Mesenchymal stem cell (in vitro differentiated cells and primary cell): Measurements from ENCODE around the gene C8G.

Experiments used
- DNase-seq: peaks from one replicate; pipeline ENCODE4 v3.0.0-alpha.2; 2013
- H2AFZ ChIP-seq: one replicate; pipeline ENCODE4 v1.6.1; 2013; ENCODE audit warnings: low read depth, mild to moderate bottlenecking, control low read depth, inconsistent platforms, low read length, moderate library complexity
- H2AK5ac ChIP-seq: 2 replicates; pipeline ENCODE4 v1.6.1; 2013; ENCODE audit warnings: low read length, moderate library complexity, mild to moderate bottlenecking, inconsistent platforms; ENCODE audit not compliant: severe bottlenecking
- H2BK120ac ChIP-seq: one replicate; pipeline ENCODE4 v1.6.1; 2013; ENCODE audit warnings: low read depth, mild to moderate bottlenecking, inconsistent platforms, low read length, moderate library complexity
- H2BK12ac ChIP-seq, 2 experiments: one replicate each; pipeline ENCODE4 v1.6.1; 2013; ENCODE audit warnings: inconsistent platforms in 2 of 2, low read length in 2 of 2, mild to moderate bottlenecking in 2 of 2, moderate library complexity in 2 of 2, control low read depth in 1 of 2
- H2BK15ac ChIP-seq: one replicate; pipeline ENCODE4 v1.6.1; 2013; ENCODE audit warnings: mild to moderate bottlenecking, low read depth, inconsistent platforms; ENCODE audit not compliant: poor library complexity, severe bottlenecking
- H2BK5ac ChIP-seq: 2 replicates; pipeline ENCODE4 v1.6.1; 2013; ENCODE audit warnings: low read depth, mild to moderate bottlenecking, low read length, control low read depth, inconsistent platforms; ENCODE audit not compliant: poor library complexity, severe bottlenecking
- H3K14ac ChIP-seq, 2 experiments: one replicate each; pipeline ENCODE4 v1.6.1; 2013; ENCODE audit warnings: inconsistent platforms in 2 of 2, low read length in 2 of 2, control low read depth in 1 of 2, mild to moderate bottlenecking in 1 of 2, moderate library complexity in 1 of 2
- H3K18ac ChIP-seq, 2 experiments: one replicate each; pipeline ENCODE4 v1.6.1; 2013; ENCODE audit warnings: inconsistent platforms in 2 of 2, low read length in 2 of 2, control low read depth in 1 of 2, low read depth in 1 of 2, mild to moderate bottlenecking in 1 of 2
- H3K23ac ChIP-seq, 2 experiments: one replicate each; pipeline ENCODE4 v1.6.1; 2013; ENCODE audit warnings: inconsistent platforms in 2 of 2, low read length in 2 of 2, mild to moderate bottlenecking in 2 of 2, moderate library complexity in 2 of 2, control low read depth in 1 of 2
- H3K27ac ChIP-seq: 2 replicates; pipeline ENCODE4 v1.5.1; 2013; ENCODE audit warnings: mild to moderate bottlenecking, moderate library complexity, low read length, control low read depth, inconsistent platforms; ENCODE audit not compliant: poor library complexity, severe bottlenecking
- H3K27me3 ChIP-seq, 2 experiments: 2 replicates each; pipeline versions ENCODE4 v1.6.1 to v1.7.0; 2013; ENCODE audit warnings: low read length in 2 of 2, mild to moderate bottlenecking in 2 of 2, moderate library complexity in 2 of 2, control low read depth in 1 of 2, inconsistent platforms in 1 of 2; ENCODE audit not compliant: control insufficient read depth in 1 of 2, insufficient read depth in 1 of 2
- H3K36me3 ChIP-seq, 2 experiments: 2 replicates each; pipeline versions ENCODE4 v1.6.1 to v1.7.0; 2013; ENCODE audit warnings: low read length in 2 of 2, control low read depth in 1 of 2, inconsistent platforms in 1 of 2, low read depth in 1 of 2, mild to moderate bottlenecking in 1 of 2; ENCODE audit not compliant: insufficient read depth in 2 of 2, control insufficient read depth in 1 of 2
- H3K4ac ChIP-seq, 2 experiments: one replicate each; pipeline ENCODE4 v1.6.1; 2013; ENCODE audit warnings: inconsistent platforms in 2 of 2, low read length in 2 of 2, mild to moderate bottlenecking in 2 of 2, moderate library complexity in 2 of 2, control low read depth in 1 of 2, low read depth in 1 of 2
- H3K4me1 ChIP-seq: 2 replicates; pipeline ENCODE4 v1.6.1; 2013; ENCODE audit warnings: low read depth, low read length, control low read depth; ENCODE audit not compliant: control insufficient read depth, insufficient read depth
- H3K4me2 ChIP-seq: 2 replicates; pipeline ENCODE4 v1.6.1; 2013; ENCODE audit warnings: low read length, mild to moderate bottlenecking, inconsistent platforms; ENCODE audit not compliant: poor library complexity, severe bottlenecking
- H3K4me3 ChIP-seq, 2 experiments: 2 replicates each; pipeline versions ENCODE4 v1.5.1 to v1.7.0; 2013; ENCODE audit warnings: low read length in 2 of 2, mild to moderate bottlenecking in 2 of 2, control low read depth in 1 of 2, low read depth in 1 of 2; ENCODE audit not compliant: insufficient read depth in 1 of 2
- H3K79me1 ChIP-seq: replicated peaks from 2 replicates; pipeline ENCODE4 v1.6.1; 2013; ENCODE audit warnings: mild to moderate bottlenecking, control low read depth, low read length, inconsistent platforms; ENCODE audit not compliant: poor library complexity, severe bottlenecking
- H3K9ac ChIP-seq: 2 replicates; pipeline ENCODE4 v1.7.0; 2013; ENCODE audit warnings: mild to moderate bottlenecking, low read length, moderate library complexity
- H3K9me3 ChIP-seq: 2 replicates; pipeline ENCODE4 v1.7.0; 2013; ENCODE audit warnings: mild to moderate bottlenecking, low read length; ENCODE audit not compliant: control insufficient read depth
- H4K8ac ChIP-seq: one replicate; pipeline ENCODE4 v1.6.1; 2013; ENCODE audit warnings: inconsistent platforms, mild to moderate bottlenecking, low read length, moderate library complexity
- H4K91ac ChIP-seq: one replicate; pipeline ENCODE4 v1.6.1; 2013; ENCODE audit warnings: mild to moderate bottlenecking, low read length, inconsistent platforms
- WGBS: methylation state at CpG from one replicate; pipeline ENCODE4 v1.1.7; 2013; ENCODE audit warnings: mixed read lengths; 5-methylcytosine and 5-hydroxymethylcytosine counted together

C8G gene

GRCh38 chr9:136981588-136982231 lies 36.7 kb downstream of the C8G start:
- Histone ChIP-seq H3K4ac (no peak overlapping the region), H3K4me1 (peaks cover 31% of the 10 kb centered on the region), H2BK5ac (no peak overlapping the region), H3K9ac (no peak overlapping the region), H3K27ac (no peak overlapping the region), H3K79me1 (no peaks in the 10 kb centered on the region), H3K4me2 (no peak overlapping the region), H3K23ac (no peak overlapping the region), H3K36me3 (peaks cover 0 to 4% of the 10 kb centered on the region in 2 experiments), H3K9me3 (no peaks in the 10 kb centered on the region), H4K8ac (no peak overlapping the region), H3K18ac (no peak overlapping the region), H2BK120ac (no peak overlapping the region), H2BK15ac (no peak overlapping the region), H2AFZ (no peak overlapping the region), H4K91ac (no peak overlapping the region), H3K27me3 (peaks cover 33 to 54% of the 10 kb centered on the region in 2 experiments), H3K14ac (no peak overlapping the region), H3K4me3 (no peak overlapping the region), H2BK12ac (no peak overlapping the region), H2AK5ac (no peak overlapping the region)
- no peak for DNase-seq
- 76% methylated on average over 13 of the region's 17 CpGs for WGBS

GRCh38 chr9:136982232-136983051 lies 37.4 kb downstream of the C8G start, which contains the start of gene LCNL1:
Gene LCNL1, plus strand, starts transcription at chr9:136982993. Its CDS starts 594 bp downstream, at chr9:136983587.
- no peak within 1 kb of the TSS for H3K4me3 ChIP-seq
- H4K91ac ChIP-seq = peak within 1 kb of the TSS; percentile 43
- H2BK120ac ChIP-seq = no peak within 1 kb of the TSS
- peak within 1 kb of the TSS in 1 of 2 experiments; percentile 7 for H2BK12ac ChIP-seq
- no peak within 1 kb of the TSS for H3K4me2 ChIP-seq
- DNase-seq = no peak
- no peak within 1 kb of the TSS for H4K8ac ChIP-seq
- peaks cover 0 to 4% of the 10 kb centered on the region in 2 experiments for H3K36me3 ChIP-seq
- H3K79me1 ChIP-seq = no peaks in the 10 kb centered on the region
- H3K27me3 ChIP-seq = peaks cover 37 to 55% of the 10 kb centered on the region in 2 experiments
- no peak within 1 kb of the TSS for H3K18ac ChIP-seq
- H2BK5ac ChIP-seq = no peak within 1 kb of the TSS
- H2BK15ac ChIP-seq = no peak within 1 kb of the TSS
- no peak within 1 kb of the TSS for H3K27ac ChIP-seq
- no peak within 1 kb of the TSS for H3K23ac ChIP-seq
- H3K9me3 ChIP-seq = no peaks in the 10 kb centered on the region
- H3K14ac ChIP-seq = no peak within 1 kb of the TSS
- 91% methylated on average over 18 of the region's 18 CpGs for WGBS
- no peak within 1 kb of the TSS for H2AFZ ChIP-seq
- no peak within 1 kb of the TSS for H2AK5ac ChIP-seq
- H3K4ac ChIP-seq = no peak within 1 kb of the TSS
- H3K9ac ChIP-seq = no peak within 1 kb of the TSS
- H3K4me1 ChIP-seq = peaks cover 23% of the 10 kb centered on the region

- H3K4ac ChIP-seq = no peak overlapping the region
- H3K23ac ChIP-seq = no peak overlapping the region
- H2AFZ ChIP-seq = no peak overlapping the region
- no peak overlapping the region for H3K14ac ChIP-seq
- no peak overlapping the region for H4K8ac ChIP-seq
- peaks cover 37 to 49% of the 10 kb centered on the region in 2 experiments for H3K27me3 ChIP-seq
- H2BK15ac ChIP-seq = no peak overlapping the region
- H3K4me1 ChIP-seq = peaks cover 17% of the 10 kb centered on the region
- 91% methylated on average over 9 of the region's 9 CpGs for WGBS
- no peak overlapping the region for H2BK5ac ChIP-seq
- H3K18ac ChIP-seq = no peak overlapping the region
- H3K4me3 ChIP-seq = no peak overlapping the region
- no peaks in the 10 kb centered on the region for H3K9me3 ChIP-seq
- no peak overlapping the region for H4K91ac ChIP-seq
- H2AK5ac ChIP-seq = no peak overlapping the region
- H3K4me2 ChIP-seq = no peak overlapping the region
- H2BK120ac ChIP-seq = no peak overlapping the region
- no peak overlapping the region for H2BK12ac ChIP-seq
- peaks cover 0 to 4% of the 10 kb centered on the region in 2 experiments for H3K36me3 ChIP-seq
- no peak for DNase-seq
- no peak overlapping the region for H3K9ac ChIP-seq
- no peaks in the 10 kb centered on the region for H3K79me1 ChIP-seq
- no peak overlapping the region for H3K27ac ChIP-seq
Measured at GRCh38 chr9:136983167-136983566, 38.1 kb downstream of the C8G start.

- peaks cover 37 to 49% of the 10 kb centered on the region in 2 experiments for H3K27me3 ChIP-seq
- H2BK5ac ChIP-seq = no peak overlapping the region
- no peak overlapping the region for H2BK120ac ChIP-seq
- H2BK15ac ChIP-seq = no peak overlapping the region
- H3K79me1 ChIP-seq = no peaks in the 10 kb centered on the region
- H2AFZ ChIP-seq = no peak overlapping the region
- no peak overlapping the region for H3K23ac ChIP-seq
- peaks cover 16% of the 10 kb centered on the region for H3K4me1 ChIP-seq
- no peak overlapping the region for H3K4ac ChIP-seq
- H3K36me3 ChIP-seq = peaks cover 0 to 4% of the 10 kb centered on the region in 2 experiments
- H3K4me2 ChIP-seq = no peak overlapping the region
- WGBS = 77% methylated on average over 10 of the region's 11 CpGs
- no peak overlapping the region for H2BK12ac ChIP-seq
- H2AK5ac ChIP-seq = no peak overlapping the region
- H3K27ac ChIP-seq = no peak overlapping the region
- H4K91ac ChIP-seq = no peak overlapping the region
- no peaks in the 10 kb centered on the region for H3K9me3 ChIP-seq
- no peak overlapping the region for H3K9ac ChIP-seq
- H4K8ac ChIP-seq = no peak overlapping the region
- H3K14ac ChIP-seq = no peak overlapping the region
- H3K4me3 ChIP-seq = no peak overlapping the region
- no peak for DNase-seq
- H3K18ac ChIP-seq = no peak overlapping the region
Measured at GRCh38 chr9:136983656-136984314, 38.7 kb downstream of the C8G start.
